Adrenal gland (tissue), 12 donors: Measurements from ENCODE around the gene PDCD7. TPM values are rescaled to one million over a fixed set of nuclear protein-coding genes. Genes with fewer than 3 reads are reported as not detected.
A peak's percentile ranks its signal among the peaks of the same experiment; 100 is the strongest.

ENCODE experiments used
- DNase-seq, 7 donors: peaks; one replicate each; pipeline ENCODE4 v3.0.0-alpha.2; 2019 to 2020
- H3K27ac ChIP-seq, 5 donors: fragments of 200-600 bp; sonication (generic) in 4 of 5; 1 replicate in 3 of 5; 2 replicates in 2 of 5; pipeline versions ENCODE4 v1.5.1 to v1.8.0; 2016 to 2020; ENCODE audit warnings: mild to moderate bottlenecking in 1 of 5
- H3K27me3 ChIP-seq: fragments of 200-600 bp; 2 replicates; pipeline ENCODE4 v1.8.0; 2021
- H3K36me3 ChIP-seq, 2 donors: fragments of 200-600 bp; replicated peaks in 1 of 2; 1 replicate in 1 of 2; 2 replicates in 1 of 2; pipeline versions ENCODE4 v1.5.1 to v1.8.0; 2018 to 2022
- H3K4me1 ChIP-seq, 2 donors: fragments of 200-600 bp; replicated peaks in 1 of 2; 1 replicate in 1 of 2; 2 replicates in 1 of 2; pipeline versions ENCODE4 v1.5.1 to v1.8.0; 2018 to 2021
- H3K4me3 ChIP-seq, 4 donors: fragments of 200-600 bp; sonication (generic) in 3 of 4; one replicate each; pipeline ENCODE4 v1.5.1; 2016 to 2018
- H3K9me3 ChIP-seq, 3 donors: fragments of 200-600 bp; sonication (generic) in 1 of 3; replicated peaks in 1 of 3; 1 replicate in 2 of 3; 2 replicates in 1 of 3; pipeline versions ENCODE4 v1.5.1 to v1.8.0; 2016 to 2021
- POLR2A ChIP-seq, 2 donors: fragments of 450-650 bp; IDR thresholded peaks; one replicate each; pipeline ENCODE4 v1.6.1; 2017; ENCODE audit warnings: antibody characterized with exemption in 2 of 2, mild to moderate bottlenecking in 2 of 2, moderate library complexity in 1 of 2
- WGBS, 4 donors: extraction: QIAGEN DNeasy Blood & Tissue Kit in 2 of 4; methylation state at CpG; one replicate each; pipeline versions ENCODE4 v1.1.5 to v1.1.7; 2013 to 2017; 5-methylcytosine and 5-hydroxymethylcytosine counted together
- intact Hi-C, 2 donors: fragments of 100-400 bp; cut with DNase I; formaldehyde crosslinking; loops; one replicate each; pipeline versions ENCODE4 v1.14.1 to v1.15.0; 2022 to 2023
- polyA plus RNA-seq, 3 donors: library from polyadenylated mRNA; stranded (reverse); fragments of 200-250 nt in 2 of 3; fragments of 350-450 nt in 1 of 3; fragmentation: Illumina TruSeq in 1 of 3; extraction: RNeasy Lipid Tissue Mini Kit (QIAGEN cat#74804) in 1 of 3; gene quantifications; one replicate each; pipeline ENCODE4 v1.2.3, GENCODE V29; 2013 to 2014
- total RNA-seq, 9 donors: library from RNA; depleted of rRNA in 4 of 9; stranded (reverse); fragments of >200 nt in 4 of 9; fragments of 120-200 nt in 1 of 9; fragmentation: NEBNext Ultra II Directional in 1 of 9; extraction: Animal tissue kit (Norgen Biotek cat#: 25700) in 1 of 9; gene quantifications; one replicate each; pipeline versions ENCODE4 v1.1.0 to v1.2.4, GENCODE V29; 2013 to 2023
- TF ChIP-seq, protein P1 (sequence below), 6 experiments: fragments of 450-650 bp in 4 of 6; fragments of 200-600 bp in 2 of 6; sonication (generic) in 1 of 6; IDR thresholded peaks; 1 replicate in 5 of 6; 2 replicates in 1 of 6; pipeline versions ENCODE4 v1.5.1 to v1.8.0; 2016 to 2021; ENCODE audit warnings: antibody characterized with exemption in 6 of 6, mild to moderate bottlenecking in 2 of 6, moderate library complexity in 1 of 6
- donor health status: healthy with polysubstance abuse.
- donor health status: Bipolar disorder and iron deficiency.
- donor health status: DM: yes; HTN: yes; CAD: no.
- donor health status: DM: no; HTN: no; CAD: no.
- donor health status: DM: no; HTN: no; CAD: no.
- donor health status: DM: yes; HTN: yes; CAD: no.

PDCD7 gene
- total and polyA plus RNA-seq, 12 donors: 9.8 to 121 (median 18.9) TPM

DNA sequence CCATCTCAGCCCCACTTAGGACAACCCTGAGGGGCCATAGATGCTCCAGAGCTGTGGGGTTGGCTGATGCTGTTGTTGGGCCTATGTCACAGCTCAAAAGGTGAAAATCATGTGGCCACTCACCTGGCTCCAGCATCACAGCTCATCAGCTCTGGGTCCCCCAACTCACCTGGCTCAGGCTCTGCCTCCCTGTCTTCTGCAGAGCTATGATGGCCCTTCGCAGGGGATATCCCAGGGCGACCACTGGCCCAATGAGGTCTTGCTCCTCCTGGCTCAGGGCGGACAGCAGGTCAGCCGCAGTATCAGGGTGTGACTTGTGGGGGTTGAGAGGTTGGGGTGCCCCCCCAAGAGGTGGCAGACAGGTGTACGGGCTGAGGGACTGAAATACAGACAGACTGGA lies 34.3 kb downstream of the PDCD7 start:
- 93 to 96% (median 95%) methylated on average over 3 to 5 of the region's 5 CpGs for WGBS, 4 donors
- peaks cover 0 to 10% of the 10 kb centered on the region in 2 donors for H3K4me1 ChIP-seq
- DNase-seq: peak in 2 of 7 donors; percentile 14 to 36
- H3K27me3 ChIP-seq: no peaks in the 10 kb centered on the region
- intact Hi-C loops: loop anchor here in 1 of 2 donors (10.0 kb wide), 1 partner anchor 55 kb away; the partner anchor contains the start of gene SLC51B
- H3K27ac ChIP-seq: no peak overlapping the region
- TF ChIP-seq POLR2A (IDR thresholded peaks at IDR 0.05): no peak
- TF ChIP-seq, protein P1, sequence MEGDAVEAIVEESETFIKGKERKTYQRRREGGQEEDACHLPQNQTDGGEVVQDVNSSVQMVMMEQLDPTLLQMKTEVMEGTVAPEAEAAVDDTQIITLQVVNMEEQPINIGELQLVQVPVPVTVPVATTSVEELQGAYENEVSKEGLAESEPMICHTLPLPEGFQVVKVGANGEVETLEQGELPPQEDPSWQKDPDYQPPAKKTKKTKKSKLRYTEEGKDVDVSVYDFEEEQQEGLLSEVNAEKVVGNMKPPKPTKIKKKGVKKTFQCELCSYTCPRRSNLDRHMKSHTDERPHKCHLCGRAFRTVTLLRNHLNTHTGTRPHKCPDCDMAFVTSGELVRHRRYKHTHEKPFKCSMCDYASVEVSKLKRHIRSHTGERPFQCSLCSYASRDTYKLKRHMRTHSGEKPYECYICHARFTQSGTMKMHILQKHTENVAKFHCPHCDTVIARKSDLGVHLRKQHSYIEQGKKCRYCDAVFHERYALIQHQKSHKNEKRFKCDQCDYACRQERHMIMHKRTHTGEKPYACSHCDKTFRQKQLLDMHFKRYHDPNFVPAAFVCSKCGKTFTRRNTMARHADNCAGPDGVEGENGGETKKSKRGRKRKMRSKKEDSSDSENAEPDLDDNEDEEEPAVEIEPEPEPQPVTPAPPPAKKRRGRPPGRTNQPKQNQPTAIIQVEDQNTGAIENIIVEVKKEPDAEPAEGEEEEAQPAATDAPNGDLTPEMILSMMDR (IDR thresholded peaks at IDR 0.05): no peak
- no peaks in the 10 kb centered on the region for H3K9me3 ChIP-seq
- no peak overlapping the region for H3K4me3 ChIP-seq
- peaks cover 0 to 29% of the 10 kb centered on the region in 2 donors for H3K36me3 ChIP-seq

DNA sequence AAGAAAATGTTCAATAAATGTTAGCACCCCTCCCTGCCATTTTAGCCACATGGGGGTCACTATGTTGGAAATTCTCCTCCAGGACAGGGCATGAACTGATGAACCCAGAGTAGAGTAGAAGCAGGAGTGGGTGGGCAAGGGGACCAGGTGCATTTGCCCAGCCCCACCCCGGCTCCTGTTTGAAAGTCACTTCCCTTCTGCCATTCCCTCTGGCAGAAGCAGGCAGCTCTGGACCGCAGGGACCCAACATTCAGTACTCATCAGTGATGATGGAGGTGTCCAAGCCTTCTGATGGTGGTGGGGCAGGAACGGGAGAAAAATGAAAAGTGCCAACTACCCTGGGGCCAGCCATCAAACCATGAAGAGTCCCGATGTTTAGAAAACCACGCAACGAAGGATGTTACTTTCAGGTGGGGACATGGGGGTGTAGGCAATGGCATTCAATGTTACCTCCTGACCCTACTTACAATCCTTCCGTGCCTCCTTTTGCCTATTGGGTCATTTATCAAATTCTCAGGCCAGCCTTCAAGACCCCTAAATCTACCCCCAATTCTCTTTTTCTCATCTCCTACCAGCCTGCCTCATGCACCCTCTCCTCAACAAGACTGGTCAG lies 35.9 kb downstream of the PDCD7 start:
- WGBS, 4 donors: 95 to 98% (median 95%) methylated on average over 6 to 7 of the region's 7 CpGs
- Histone ChIP-seq H3K4me3 (no peak overlapping the region), H3K9me3 (no peaks in the 10 kb centered on the region), H3K27ac (no peak overlapping the region), H3K4me1 (peaks cover 0 to 11% of the 10 kb centered on the region in 2 donors), H3K36me3 (peaks cover 0 to 29% of the 10 kb centered on the region in 2 donors), H3K27me3 (no peaks in the 10 kb centered on the region)
- TF ChIP-seq POLR2A (IDR thresholded peaks at IDR 0.05): no peak
- TF ChIP-seq, protein P1 (IDR thresholded peaks at IDR 0.05): no peak
- DNase-seq: peak in 1 of 7 donors; percentile 27
- intact Hi-C loops: loop anchor here in 1 of 2 donors (10.0 kb wide), 1 partner anchor 53 kb away; the partner anchor contains the start of gene SLC51B

DNA sequence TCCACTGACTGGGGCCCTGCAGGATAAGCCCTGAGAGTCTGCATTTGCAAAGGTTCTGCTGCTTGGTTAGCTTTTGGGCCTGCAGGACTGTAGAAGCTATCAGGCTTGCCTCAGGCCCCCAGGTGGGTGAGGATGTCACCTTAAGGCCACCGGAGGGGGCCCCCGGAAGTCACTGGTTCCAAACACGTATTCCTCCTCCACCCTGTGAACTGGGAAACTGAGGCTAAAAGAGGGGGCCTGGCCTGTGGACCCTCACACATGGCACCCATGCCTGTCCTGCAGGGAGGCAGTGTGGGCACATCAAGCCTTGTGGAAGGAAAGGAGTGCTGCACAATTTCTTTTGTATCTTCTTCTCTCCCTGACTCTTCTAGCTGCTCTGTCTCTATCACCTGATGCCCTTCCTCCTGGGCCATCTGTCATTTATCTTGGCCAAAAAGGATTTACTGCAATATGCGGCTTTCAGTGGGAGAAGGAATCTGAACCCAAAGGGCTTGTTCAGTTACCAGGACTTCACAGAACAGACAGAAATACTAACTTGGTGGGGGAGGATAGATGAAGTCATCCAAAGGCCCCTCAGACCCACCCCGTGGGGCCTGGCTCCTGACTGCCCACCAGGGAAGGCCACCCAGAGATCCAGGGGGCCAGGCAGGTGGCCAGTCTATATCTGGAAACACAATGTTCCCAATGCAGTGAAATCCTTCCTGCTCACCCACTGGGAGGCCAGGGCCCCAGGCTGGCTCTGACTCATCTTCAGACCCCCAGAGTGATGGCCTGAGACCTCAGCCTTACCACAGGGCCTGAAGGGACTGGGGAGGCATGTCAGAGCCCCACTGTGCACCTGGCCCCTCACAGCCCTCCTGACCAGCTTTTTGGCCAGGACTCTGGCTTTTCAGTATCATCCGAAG lies 36.9 kb downstream of the PDCD7 start:
- WGBS, 4 donors: 86 to 93% (median 89%) methylated on average over 3 to 6 of the region's 6 CpGs
- Histone ChIP-seq H3K36me3 (peaks cover 0 to 29% of the 10 kb centered on the region in 2 donors), H3K27ac (no peak overlapping the region), H3K4me3 (no peak overlapping the region), H3K9me3 (no peaks in the 10 kb centered on the region), H3K4me1 (peaks cover 0 to 11% of the 10 kb centered on the region in 2 donors), H3K27me3 (no peaks in the 10 kb centered on the region)
- TF ChIP-seq, protein P1 (IDR thresholded peaks at IDR 0.05): no peak
- TF ChIP-seq POLR2A (IDR thresholded peaks at IDR 0.05): no peak
- intact Hi-C loops: loop anchor here in 1 of 2 donors (10.0 kb wide), 1 partner anchor 52 kb away; the partner anchor contains the start of gene SLC51B
- DNase-seq: peak in 1 of 7 donors; percentile 21

DNA sequence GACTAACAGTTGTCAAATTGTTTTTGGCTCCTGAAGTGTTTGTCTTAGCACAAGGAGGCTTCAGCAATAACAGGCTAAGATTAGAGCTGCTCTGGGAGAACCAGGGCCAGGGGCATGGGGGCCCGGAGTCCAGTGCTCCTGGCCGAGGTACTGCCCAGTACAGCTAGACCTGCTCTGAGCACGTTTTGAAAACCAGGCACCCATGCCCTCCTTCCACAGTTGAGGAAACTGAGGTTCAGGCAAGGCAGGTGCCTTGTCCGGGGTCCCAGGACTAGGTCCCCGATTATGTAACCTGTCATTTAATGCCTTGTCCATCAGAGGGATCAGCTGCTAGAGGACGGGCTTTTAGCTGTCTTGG lies 37.9 kb downstream of the PDCD7 start:
- intact Hi-C loops: loop anchor here in 1 of 2 donors (10.0 kb wide), 1 partner anchor 51 kb away; the partner anchor contains the start of gene SLC51B
- Histone ChIP-seq H3K4me3 (no peak overlapping the region), H3K4me1 (peaks cover 0 to 11% of the 10 kb centered on the region in 2 donors), H3K27me3 (no peaks in the 10 kb centered on the region), H3K36me3 (peaks cover 0 to 29% of the 10 kb centered on the region in 2 donors), H3K9me3 (no peaks in the 10 kb centered on the region), H3K27ac (no peak overlapping the region)
- 83 to 90% (median 87%) methylated on average over 3 to 6 of the region's 6 CpGs for WGBS, 4 donors
- TF ChIP-seq POLR2A (IDR thresholded peaks at IDR 0.05): no peak
- TF ChIP-seq, protein P1 (IDR thresholded peaks at IDR 0.05): no peak
- peak in 1 of 7 donors; percentile 40 for DNase-seq
